Stomach (tissue), 4 donors: ENCODE measurements around the gene CSGALNACT2.

Source experiments
- EP300 ChIP-seq: sonication (generic); formaldehyde crosslinking; IDR thresholded peaks from one replicate; pipeline ENCODE4 v1.6.1; 2017; ENCODE audit warnings: antibody characterized with exemption
- POLR2A ChIP-seq, 4 donors: fragments of 450-650 bp; IDR thresholded peaks; one replicate each; pipeline ENCODE4 v1.6.1; 2016; ENCODE audit warnings: antibody characterized with exemption in 4 of 4, control low read depth in 2 of 4, mild to moderate bottlenecking in 1 of 4, moderate library complexity in 1 of 4
- TF ChIP-seq, protein P1 (sequence below), 7 experiments: fragments of 450-650 bp in 4 of 7; fragments of 200-600 bp in 3 of 7; sonication (generic) in 3 of 7; IDR thresholded peaks; one replicate each; pipeline ENCODE4 v1.5.1; 2016 to 2019; ENCODE audit warnings: antibody characterized with exemption in 7 of 7, control low read depth in 2 of 7, mild to moderate bottlenecking in 1 of 7

DNA sequence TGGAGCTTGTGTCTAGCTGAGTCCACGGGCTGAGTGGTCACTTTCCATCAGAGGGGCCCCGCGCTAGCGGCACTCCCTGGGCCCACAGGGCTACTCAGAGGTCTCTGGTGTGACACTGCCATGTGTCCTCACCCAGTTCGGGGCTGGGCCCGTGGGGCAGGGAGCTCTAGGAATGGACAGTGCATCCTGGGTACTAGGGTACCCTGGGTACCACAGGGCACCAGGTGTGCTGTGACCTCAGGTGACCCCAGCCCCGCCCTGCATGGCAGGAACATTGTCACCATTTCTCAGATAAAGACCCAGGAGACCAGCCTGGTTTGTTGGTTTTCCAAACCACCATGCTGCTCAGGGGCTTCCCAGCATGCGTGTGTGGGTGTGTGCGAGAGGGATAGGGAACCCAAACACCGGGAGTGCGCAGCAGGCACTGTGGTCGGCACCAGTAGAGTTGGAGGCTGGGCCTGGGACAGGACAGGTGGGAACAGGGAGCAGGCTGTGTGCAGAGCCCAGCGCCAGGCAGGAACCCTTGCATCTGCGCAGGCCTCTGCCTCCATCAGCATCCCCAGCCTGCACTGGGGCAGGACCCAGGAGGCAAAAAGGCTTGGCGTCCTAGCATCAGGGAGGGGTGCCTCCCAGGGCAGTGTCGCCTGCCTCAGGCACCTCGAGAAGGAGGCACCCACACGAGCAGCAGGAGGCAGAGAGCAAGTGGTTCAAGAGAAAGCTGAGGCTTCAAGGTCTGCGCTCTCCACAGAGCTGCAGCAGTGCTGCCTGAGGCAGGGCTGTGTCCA lies 19.4 kb upstream of the CSGALNACT2 start:
- TF ChIP-seq POLR2A (IDR thresholded peaks at IDR 0.05) (no peak), EP300 (no peak)
- TF ChIP-seq, protein P1, sequence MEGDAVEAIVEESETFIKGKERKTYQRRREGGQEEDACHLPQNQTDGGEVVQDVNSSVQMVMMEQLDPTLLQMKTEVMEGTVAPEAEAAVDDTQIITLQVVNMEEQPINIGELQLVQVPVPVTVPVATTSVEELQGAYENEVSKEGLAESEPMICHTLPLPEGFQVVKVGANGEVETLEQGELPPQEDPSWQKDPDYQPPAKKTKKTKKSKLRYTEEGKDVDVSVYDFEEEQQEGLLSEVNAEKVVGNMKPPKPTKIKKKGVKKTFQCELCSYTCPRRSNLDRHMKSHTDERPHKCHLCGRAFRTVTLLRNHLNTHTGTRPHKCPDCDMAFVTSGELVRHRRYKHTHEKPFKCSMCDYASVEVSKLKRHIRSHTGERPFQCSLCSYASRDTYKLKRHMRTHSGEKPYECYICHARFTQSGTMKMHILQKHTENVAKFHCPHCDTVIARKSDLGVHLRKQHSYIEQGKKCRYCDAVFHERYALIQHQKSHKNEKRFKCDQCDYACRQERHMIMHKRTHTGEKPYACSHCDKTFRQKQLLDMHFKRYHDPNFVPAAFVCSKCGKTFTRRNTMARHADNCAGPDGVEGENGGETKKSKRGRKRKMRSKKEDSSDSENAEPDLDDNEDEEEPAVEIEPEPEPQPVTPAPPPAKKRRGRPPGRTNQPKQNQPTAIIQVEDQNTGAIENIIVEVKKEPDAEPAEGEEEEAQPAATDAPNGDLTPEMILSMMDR (IDR thresholded peaks at IDR 0.05) = no peak
